Epithelial cell of prostate (primary cell): ENCODE data around the gene LARP1.

ENCODE experiments used
- DNase-seq: peaks from one replicate; pipeline ENCODE4 v3.0.0-alpha.2; 2011; ENCODE audit warnings: low read depth, low spot score
- H3K27ac ChIP-seq: fragments of 450-650 bp; 2 replicates; pipeline ENCODE4 v1.5.1; 2017; ENCODE audit warnings: mild to moderate bottlenecking

LARP1 gene

DNA sequence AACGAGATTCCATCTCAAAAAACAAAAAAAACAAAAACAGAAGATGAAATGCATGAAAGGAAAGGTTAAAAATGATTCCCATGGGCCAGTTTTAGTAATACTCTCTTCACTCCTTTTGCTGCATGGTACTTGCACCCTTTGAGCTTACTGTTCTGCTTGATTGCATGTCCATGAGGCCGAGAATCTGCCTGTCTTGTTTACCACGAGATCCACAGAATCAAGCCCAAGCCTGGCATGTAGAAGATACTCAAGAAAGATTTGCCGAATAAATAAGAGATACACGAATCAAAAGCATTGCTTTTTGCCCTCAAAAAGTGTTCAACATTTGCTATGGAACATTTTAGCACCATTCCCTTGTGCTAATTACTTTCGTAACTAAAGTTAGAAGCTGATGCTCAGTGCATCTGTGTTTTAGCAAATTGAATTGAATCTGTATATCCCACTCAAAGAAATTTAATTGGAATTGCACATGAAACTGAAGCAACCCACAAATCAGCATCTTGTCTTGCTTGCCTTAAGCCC lies 94.1 kb downstream of the LARP1 start:
- no peak overlapping the region for H3K27ac ChIP-seq
- no peak for DNase-seq

- no peak for DNase-seq
- no peak overlapping the region for H3K27ac ChIP-seq
Measured at GRCh38 chr5:154849791-154850201, 94.6 kb downstream of the LARP1 start.

DNA sequence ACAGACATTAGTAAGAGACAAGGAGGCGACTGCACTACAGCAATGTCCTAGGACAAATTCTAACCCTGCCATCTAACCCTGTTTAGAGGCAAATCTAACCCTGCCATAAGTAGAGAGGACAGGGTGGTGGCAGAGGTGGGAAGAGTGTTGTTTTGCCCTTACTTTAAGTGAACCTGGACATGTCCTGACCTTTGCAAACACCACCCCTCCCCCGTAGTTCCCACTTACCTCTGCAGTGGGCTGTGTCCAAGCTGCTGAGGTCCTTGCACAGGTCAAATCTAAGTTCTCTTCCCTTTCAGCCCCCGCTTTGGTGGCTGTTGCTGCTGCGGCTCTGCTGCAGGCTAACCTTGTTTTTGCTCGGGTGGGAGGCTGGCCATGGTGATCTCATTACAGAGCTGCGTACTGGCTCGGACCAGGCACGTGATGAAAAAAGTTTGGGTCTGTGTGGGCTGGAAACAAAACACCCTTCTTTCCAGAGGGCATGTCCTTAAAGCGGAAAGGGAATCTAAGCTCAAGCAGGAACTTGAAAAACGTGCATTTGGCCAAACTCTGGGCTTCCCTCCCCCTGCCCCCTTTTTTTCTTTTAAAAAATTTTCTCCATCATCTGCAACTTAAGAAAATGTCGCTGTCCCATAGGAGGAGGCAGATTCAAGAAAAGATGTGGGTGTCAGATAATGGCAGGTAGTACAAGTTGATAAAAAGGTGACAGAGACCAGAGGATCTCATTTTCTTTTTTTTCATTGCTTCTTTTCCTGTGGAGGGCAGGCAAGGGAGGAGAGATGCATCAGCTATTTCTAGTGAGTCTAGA lies 95.3 kb downstream of the LARP1 start, which contains the start of gene FAXDC2:
Gene FAXDC2 (minus strand): TSS at position 349 of the 808 bp plus-strand sequence. CDS start 12,425 bp downstream, outside the sequence.
- no peak within 1 kb of the TSS for H3K27ac ChIP-seq
- no peak for DNase-seq

DNA sequence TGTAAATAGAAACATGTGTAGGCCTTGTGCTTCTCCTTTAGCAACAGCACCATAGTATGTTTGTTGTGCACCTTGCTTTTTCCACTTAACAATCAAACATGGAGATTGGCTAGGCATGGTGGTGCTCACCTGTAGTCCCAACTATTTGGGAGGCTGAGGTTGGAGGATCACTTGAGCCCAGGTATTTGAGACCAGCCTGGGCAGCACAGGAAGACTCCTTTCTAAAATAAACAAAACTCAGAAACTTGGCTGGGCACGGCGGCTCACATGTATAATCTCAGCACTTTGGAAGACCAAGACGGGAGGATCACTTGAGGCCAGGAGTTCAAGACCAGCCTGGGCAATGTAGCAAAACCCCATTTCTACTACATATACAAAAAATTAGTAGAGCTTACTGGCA lies 96.2 kb downstream of the LARP1 start:
- no peak for DNase-seq
- H3K27ac ChIP-seq: no peak overlapping the region

DNA sequence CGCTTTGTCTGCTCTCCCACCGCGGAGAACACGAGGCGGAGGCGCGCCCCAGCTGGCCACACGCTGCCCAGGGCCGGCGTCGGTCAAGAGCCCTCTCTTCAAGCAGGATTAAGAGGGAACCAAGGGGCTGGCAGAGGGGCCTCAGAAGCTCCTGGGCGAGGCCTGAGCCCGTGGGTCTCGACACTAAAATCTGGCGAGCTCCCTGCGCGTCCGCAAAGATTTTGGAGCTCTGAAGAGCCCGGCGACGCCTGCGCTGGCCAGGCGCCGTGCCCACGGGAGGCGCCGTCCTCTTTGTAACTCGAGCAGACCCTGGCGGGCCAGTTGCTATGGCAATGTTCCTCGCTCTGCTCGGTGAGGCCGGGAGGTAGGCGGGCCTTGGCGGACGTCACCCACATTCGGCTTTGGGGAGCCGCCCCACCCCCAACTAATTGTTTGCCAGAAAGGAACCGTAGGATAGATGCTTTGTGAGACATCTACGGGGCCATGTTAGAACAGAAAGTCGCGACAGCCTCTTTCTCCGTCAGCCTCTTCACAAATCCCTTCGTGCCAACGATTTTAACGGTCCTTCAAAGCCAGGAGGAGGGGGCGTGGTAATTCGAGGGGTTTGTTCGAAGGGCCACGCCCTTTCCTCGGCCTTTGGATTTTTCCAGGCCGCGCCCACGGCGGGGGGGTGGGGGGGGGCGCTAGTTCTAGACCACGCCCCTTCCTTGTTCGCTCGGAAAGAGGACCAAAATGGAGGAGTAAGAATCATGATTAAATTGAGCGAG lies 102.5 kb downstream of the LARP1 start:
- DNase-seq: peak; percentile 40

GRCh38 chr5:154858297-154858971 lies 103.3 kb downstream of the LARP1 start, which contains the start of gene CNOT8:
Gene CNOT8, plus strand, starts transcription at chr5:154858627. Its CDS starts 4,652 bp downstream, at chr5:154863279.
- DNase-seq: peak; percentile 73
- H3K27ac ChIP-seq: peak within 1 kb of the TSS; percentile 96

More for the DNA sequence above, 102.5 kb downstream of the LARP1 start:
- peak overlapping the region; percentile 96 for H3K27ac ChIP-seq

GRCh38 chr5:154858972-154859871 lies 104.0 kb downstream of the LARP1 start:
- no peak for DNase-seq
- peak overlapping the region; percentile 96 for H3K27ac ChIP-seq

- no peak for DNase-seq
- peak overlapping the region; percentile 96 for H3K27ac ChIP-seq
Measured at GRCh38 chr5:154860123-154860522, 104.9 kb downstream of the LARP1 start.

GRCh38 chr5:154860765-154861164 lies 105.6 kb downstream of the LARP1 start:
- H3K27ac ChIP-seq: peak overlapping the region; percentile 96

DNA sequence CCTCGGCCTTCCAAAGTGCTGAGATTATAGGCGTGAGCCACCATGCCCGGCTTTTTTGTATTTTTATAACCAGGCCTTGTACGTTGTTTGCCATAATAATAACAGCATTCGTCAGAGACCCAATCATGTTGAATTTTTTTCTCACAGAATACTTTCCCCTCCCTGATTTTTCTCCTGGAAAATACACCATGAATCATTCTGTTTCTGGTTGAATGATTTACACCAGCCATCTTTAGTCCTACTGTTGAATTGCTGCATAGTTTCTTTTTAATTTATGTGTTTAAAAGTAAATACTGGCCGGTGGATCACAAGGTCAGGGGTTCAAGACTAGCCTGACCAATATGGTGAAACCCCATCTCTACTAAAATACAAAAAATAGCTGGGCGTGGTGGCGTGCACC lies 106.8 kb downstream of the LARP1 start:
- H3K27ac ChIP-seq: no peak overlapping the region
- DNase-seq: no peak

More at GRCh38 chr5:154860765-154861164, 105.6 kb downstream of the LARP1 start:
- no peak for DNase-seq

DNA sequence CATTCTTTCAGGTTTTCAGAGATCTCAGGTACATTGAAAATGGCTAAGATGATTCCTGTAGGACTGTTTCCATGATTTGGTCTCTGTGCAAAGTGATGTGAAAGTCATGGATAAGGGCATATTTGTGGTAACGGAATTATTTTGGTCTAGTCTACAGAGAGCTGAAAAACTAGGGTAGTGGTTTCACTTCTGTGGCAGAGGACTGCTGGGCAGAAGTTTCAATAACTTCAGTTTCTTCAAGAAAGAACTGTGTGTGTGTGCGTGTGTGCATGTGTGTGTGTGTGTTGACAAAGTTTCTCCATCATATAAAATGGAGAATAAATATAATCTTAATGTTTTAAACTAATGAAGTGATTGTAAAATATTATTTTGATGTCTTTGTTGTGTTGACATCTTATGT lies 107.6 kb downstream of the LARP1 start:
- DNase-seq: no peak
- H3K27ac ChIP-seq: no peak overlapping the region

DNA sequence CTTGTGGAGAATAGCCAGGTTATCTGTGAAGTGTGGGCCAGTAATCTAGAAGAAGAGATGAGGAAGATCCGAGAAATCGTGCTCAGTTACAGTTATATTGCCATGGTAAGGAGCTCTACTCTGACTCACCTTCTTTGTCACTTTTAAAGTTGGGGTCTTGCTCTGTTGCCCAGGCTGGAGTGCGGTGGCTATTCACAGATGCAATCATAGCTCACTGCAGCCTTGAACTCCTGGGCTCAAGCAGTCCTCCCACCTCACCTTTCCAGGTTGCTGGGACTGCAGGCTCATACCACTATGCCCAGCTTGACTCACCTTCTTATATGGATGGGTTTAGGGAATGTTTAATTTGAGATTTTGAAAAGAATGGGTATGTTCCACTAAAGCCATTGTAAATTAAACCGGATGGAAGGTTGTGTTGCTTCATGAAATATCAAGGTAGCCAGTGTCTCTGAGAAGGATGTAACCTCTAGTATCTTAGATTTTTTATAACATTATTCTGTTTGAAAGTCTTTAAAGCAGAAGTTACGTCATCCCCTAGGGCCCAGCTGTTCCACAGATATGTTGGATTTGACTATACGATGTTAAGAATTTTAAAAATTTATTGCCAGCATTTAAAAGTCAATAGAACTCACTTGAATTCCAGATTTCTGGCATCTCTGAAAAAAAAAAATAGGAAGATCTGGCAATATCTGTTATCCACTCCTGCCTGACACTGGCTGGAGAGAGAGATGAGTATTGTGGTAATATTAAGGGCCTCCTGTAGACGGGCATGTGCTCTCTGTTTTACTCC lies 108.3 kb downstream of the LARP1 start:
- no peak for DNase-seq
- H3K27ac ChIP-seq: no peak overlapping the region

DNA sequence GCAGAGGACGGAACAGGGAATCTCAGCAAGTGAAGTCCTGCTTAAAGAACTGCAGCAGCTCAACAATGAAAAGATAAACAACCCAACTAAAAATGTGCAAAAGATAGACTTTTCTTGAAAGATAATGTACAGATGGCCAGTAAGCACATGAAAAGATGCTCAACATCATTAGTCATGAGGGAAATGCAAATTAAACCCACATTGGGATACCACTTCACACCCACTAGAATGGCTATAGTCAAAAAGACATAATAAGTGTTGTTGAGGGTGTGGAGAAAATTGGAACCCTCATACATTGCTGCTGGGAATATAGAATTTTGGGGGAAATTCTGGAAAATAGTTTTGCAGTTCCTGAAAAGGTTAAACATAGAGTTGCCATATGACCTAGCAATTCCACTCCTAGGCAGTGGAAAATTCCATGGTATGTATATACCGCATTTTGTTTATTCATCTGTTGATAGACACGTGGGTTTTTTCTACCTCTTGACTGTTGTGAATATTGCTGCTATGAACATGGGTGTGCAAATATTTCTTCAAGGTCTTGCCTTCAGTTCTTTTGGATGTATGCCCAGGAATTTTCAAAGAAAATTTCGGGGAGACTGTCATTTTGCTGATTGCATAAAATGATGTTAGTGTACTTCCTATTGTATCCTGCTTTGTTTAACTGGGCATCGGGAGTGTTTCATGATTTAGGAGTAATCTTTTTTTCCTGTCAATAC lies 110.4 kb downstream of the LARP1 start:
- H3K27ac ChIP-seq: no peak overlapping the region
- no peak for DNase-seq

GRCh38 chr5:154866841-154867240 lies 111.7 kb downstream of the LARP1 start:
- no peak overlapping the region for H3K27ac ChIP-seq
- no peak for DNase-seq
